Lung (tissue), 12 donors: ENCODE measurements around the gene SIN3A. TPM values are rescaled to one million over a fixed set of nuclear protein-coding genes. Genes with fewer than 3 reads are reported as not detected.
"Not testable (repeated sequence)": the region's sequence is repeated elsewhere in the genome, so short reads cannot be mapped to it uniquely, and the experiment has no call there.

Experiments used
- ATAC-seq: fragments of 200-7000 bp; cut with Tn5 transposase; one replicate; pipeline ENCODE4 v1.9.1; 2020; ENCODE audit warnings: moderate number of reproducible peaks; ENCODE audit not compliant: insufficient read depth, low FRiP score
- DNase-seq, 3 donors: peaks; one replicate each; pipeline ENCODE4 v3.0.0-alpha.2; 2013 to 2017
- H3K27ac ChIP-seq, 2 donors: one replicate each; pipeline ENCODE4 v1.5.1; 2013; ENCODE audit warnings: mild to moderate bottlenecking in 2 of 2, moderate library complexity in 2 of 2, control low read depth in 1 of 2, inconsistent platforms in 1 of 2, low read depth in 1 of 2, low read length in 1 of 2
- H3K27me3 ChIP-seq, 3 donors: one replicate each; pipeline ENCODE4 v1.5.1; 2013; ENCODE audit warnings: low read length in 2 of 3; ENCODE audit not compliant: control insufficient read depth in 3 of 3, insufficient read depth in 3 of 3
- H3K36me3 ChIP-seq, 4 donors: one replicate each; pipeline ENCODE4 v1.5.1; 2013; ENCODE audit warnings: low read length in 4 of 4, mild to moderate bottlenecking in 1 of 4, moderate library complexity in 1 of 4; ENCODE audit not compliant: control insufficient read depth in 4 of 4, insufficient read depth in 4 of 4
- H3K4me1 ChIP-seq, 5 donors: one replicate each; pipeline ENCODE4 v1.5.1; 2013; ENCODE audit warnings: low read length in 5 of 5, mild to moderate bottlenecking in 2 of 5, moderate library complexity in 1 of 5; ENCODE audit not compliant: control insufficient read depth in 5 of 5, insufficient read depth in 5 of 5
- H3K4me3 ChIP-seq: one replicate; pipeline ENCODE4 v1.5.1; 2013; ENCODE audit warnings: mild to moderate bottlenecking, control low read depth, moderate library complexity
- H3K9ac ChIP-seq, 2 donors: one replicate each; pipeline ENCODE4 v1.5.1; 2013; ENCODE audit warnings: low read length in 2 of 2, control low read depth in 1 of 2; ENCODE audit not compliant: insufficient read depth in 1 of 2
- H3K9me3 ChIP-seq, 4 donors: one replicate each; pipeline ENCODE4 v1.5.1; 2013; ENCODE audit warnings: low read length in 3 of 4, mild to moderate bottlenecking in 1 of 4, moderate library complexity in 1 of 4; ENCODE audit not compliant: control insufficient read depth in 4 of 4, insufficient read depth in 3 of 4
- WGBS, 2 donors: extraction: QIAGEN DNeasy Blood & Tissue Kit; methylation state at CpG; one replicate each; pipeline ENCODE4 v1.1.7; 2013; 5-methylcytosine and 5-hydroxymethylcytosine counted together
- polyA plus RNA-seq, 2 donors: library from polyadenylated mRNA; stranded (reverse); fragments of 200-250 nt; gene quantifications; one replicate each; pipeline ENCODE4 v1.2.1, GENCODE V29; 2013
- total RNA-seq, 2 donors: library from RNA; depleted of rRNA in 1 of 2; stranded (reverse); fragments of >200 nt in 1 of 2; gene quantifications; one replicate each; pipeline ENCODE4 v1.2.1, GENCODE V29; 2014 to 2021
- TF ChIP-seq, protein P1 (sequence below): IDR thresholded peaks from 2 replicates; pipeline ENCODE4 v1.5.1; 2012; ENCODE audit warnings: mild to moderate bottlenecking; ENCODE audit errors: control extremely low read depth, extremely low read depth
- donor health status: control.
- donor health status: control.
- donor health status: Bipolar disorder and iron deficiency.
- donor health status: healthy.
- donor health status: DM: yes; HTN: yes; CAD: no.

SIN3A gene
- total and polyA plus RNA-seq, 4 donors: 9.8 to 86.1 (median 43.0) TPM

DNA sequence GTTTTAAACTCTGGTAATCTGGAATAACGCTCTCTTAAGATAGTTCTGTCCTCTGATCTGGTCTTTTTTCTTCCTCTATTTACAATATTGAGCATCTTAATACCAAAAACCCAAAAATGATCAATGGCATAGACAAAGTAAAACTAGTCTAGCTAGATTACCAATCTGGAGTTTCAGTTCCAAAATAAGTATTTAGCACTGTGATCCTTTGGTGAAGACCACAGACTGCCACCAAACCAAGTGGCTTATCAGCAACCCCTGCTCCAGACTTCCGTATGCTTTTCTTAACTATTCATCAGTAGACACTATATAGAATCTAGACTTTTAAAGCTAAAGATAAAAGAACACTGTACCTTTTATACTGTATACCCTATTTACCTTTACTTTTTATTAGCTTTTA, 47.6 kb downstream of the SIN3A start:
- no peak overlapping the region for H3K4me3 ChIP-seq
- no peaks in the 10 kb centered on the region for H3K9me3 ChIP-seq
- ATAC-seq: no peak
- no peaks in the 10 kb centered on the region for H3K4me1 ChIP-seq
- H3K27me3 ChIP-seq: no peaks in the 10 kb centered on the region
- H3K9ac ChIP-seq: no peak overlapping the region
- H3K27ac ChIP-seq: no peak overlapping the region
- WGBS, 2 donors: 91 to 100% methylated on average over 2 of the region's 2 CpGs
- TF ChIP-seq, protein P1, sequence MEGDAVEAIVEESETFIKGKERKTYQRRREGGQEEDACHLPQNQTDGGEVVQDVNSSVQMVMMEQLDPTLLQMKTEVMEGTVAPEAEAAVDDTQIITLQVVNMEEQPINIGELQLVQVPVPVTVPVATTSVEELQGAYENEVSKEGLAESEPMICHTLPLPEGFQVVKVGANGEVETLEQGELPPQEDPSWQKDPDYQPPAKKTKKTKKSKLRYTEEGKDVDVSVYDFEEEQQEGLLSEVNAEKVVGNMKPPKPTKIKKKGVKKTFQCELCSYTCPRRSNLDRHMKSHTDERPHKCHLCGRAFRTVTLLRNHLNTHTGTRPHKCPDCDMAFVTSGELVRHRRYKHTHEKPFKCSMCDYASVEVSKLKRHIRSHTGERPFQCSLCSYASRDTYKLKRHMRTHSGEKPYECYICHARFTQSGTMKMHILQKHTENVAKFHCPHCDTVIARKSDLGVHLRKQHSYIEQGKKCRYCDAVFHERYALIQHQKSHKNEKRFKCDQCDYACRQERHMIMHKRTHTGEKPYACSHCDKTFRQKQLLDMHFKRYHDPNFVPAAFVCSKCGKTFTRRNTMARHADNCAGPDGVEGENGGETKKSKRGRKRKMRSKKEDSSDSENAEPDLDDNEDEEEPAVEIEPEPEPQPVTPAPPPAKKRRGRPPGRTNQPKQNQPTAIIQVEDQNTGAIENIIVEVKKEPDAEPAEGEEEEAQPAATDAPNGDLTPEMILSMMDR: no peak
- H3K36me3 ChIP-seq: peaks cover 27 to 50% (median 34%) of the 10 kb centered on the region in 4 donors
- no peak for DNase-seq

DNA sequence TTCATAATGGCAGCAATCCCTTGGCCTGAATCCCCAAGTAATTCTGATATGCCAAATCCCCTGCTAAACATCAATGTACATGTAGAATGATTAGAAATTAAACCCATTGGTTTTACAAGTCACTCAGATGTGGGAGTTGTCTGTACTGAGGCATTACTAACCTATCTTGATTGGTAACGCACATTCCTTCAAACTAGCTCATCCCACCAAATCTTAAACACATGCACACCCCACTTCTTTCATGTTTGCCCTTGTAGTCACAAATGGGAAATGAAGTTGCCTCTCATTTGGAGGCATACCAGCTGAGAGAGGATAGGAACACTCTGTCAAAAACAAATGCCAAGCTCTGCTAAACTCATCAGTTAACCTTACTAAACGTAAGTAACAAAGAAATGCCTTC, 54.0 kb downstream of the SIN3A start:
- DNase-seq (no peak), ATAC-seq (no peak)
- TF ChIP-seq, protein P1: no peak
- 91 to 94% methylated on average over 2 of the region's 2 CpGs for WGBS, 2 donors
- no peak overlapping the region for H3K4me3 ChIP-seq
- no peak overlapping the region for H3K9ac ChIP-seq
- no peak overlapping the region for H3K27ac ChIP-seq
- H3K9me3 ChIP-seq: no peaks in the 10 kb centered on the region
- no peaks in the 10 kb centered on the region for H3K27me3 ChIP-seq
- no peaks in the 10 kb centered on the region for H3K4me1 ChIP-seq
- peaks cover 42 to 71% (median 53%) of the 10 kb centered on the region in 4 donors for H3K36me3 ChIP-seq

DNA sequence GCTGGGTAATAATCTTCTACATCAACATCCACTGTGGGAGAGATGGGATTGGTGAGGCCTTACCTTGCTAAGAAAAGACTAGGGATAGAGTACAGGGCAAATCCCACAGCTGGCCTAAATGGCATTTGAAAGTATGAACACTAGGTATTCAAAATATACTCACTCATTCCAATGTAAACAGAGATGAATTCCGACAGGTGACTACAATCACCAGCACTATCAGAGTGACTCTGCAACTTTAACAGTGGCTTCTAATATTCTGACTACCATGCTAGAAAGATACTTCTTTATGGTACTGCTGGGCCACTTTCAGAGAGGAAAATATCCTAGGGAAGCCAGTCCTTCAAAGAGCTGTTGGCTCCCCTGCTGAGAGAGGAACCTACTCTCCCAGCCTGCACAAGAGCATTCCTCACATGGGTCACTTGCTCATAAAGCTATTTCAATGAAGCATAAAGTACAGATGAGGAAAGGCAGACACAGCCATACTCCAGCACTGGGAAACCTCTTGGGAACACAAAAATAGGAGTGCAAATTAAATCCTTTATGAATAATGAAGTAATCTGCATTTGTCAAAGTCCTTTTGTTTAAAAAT, 61.6 kb downstream of the SIN3A start:
- Histone ChIP-seq H3K27me3 (no peaks in the 10 kb centered on the region), H3K4me3 (no peak overlapping the region), H3K9me3 (no peaks in the 10 kb centered on the region), H3K27ac (no peak overlapping the region), H3K36me3 (peaks cover 42 to 80% (median 64%) of the 10 kb centered on the region in 4 donors), H3K9ac (no peak overlapping the region), H3K4me1 (no peaks in the 10 kb centered on the region)
- WGBS, 2 donors: 82 to 89% methylated on average over 1 of the region's 1 CpG
- TF ChIP-seq, protein P1: no peak
- ATAC-seq (no peak), DNase-seq (no peak)

DNA sequence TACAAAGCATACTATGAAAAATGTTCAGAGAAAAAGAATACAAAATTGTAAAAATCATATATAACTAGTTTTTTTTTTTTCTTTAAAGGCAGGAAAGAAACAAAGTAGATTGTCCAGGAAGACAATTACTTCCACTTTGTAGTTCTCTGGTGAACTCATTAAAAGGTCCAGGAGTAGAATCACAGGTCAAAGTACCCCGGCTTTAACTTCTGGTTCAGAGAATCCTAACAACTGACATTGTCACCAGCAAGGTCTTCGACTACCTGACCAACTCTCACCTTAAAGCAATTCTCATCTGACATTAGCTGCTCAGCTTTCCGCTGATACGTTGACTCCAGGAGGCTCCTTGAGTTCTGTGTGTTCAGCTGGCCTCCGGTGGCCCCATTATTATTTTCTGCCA, 67.5 kb downstream of the SIN3A start:
- not testable (repeated sequence) for H3K4me3 ChIP-seq, ATAC-seq, DNase-seq, H3K27ac ChIP-seq, H3K9me3 ChIP-seq, H3K9ac ChIP-seq, H3K4me1 ChIP-seq, H3K27me3 ChIP-seq
- WGBS, 2 donors: 90 to 91% methylated on average over 5 of the region's 5 CpGs
- peaks cover 34 to 48% (median 40%) of the 10 kb centered on the region in 4 donors for H3K36me3 ChIP-seq
